ENCODE measurements around the gene PICK1.
A peak's percentile ranks its signal among the peaks of the same experiment; 100 is the strongest.

The PICK1 gene

DNA sequence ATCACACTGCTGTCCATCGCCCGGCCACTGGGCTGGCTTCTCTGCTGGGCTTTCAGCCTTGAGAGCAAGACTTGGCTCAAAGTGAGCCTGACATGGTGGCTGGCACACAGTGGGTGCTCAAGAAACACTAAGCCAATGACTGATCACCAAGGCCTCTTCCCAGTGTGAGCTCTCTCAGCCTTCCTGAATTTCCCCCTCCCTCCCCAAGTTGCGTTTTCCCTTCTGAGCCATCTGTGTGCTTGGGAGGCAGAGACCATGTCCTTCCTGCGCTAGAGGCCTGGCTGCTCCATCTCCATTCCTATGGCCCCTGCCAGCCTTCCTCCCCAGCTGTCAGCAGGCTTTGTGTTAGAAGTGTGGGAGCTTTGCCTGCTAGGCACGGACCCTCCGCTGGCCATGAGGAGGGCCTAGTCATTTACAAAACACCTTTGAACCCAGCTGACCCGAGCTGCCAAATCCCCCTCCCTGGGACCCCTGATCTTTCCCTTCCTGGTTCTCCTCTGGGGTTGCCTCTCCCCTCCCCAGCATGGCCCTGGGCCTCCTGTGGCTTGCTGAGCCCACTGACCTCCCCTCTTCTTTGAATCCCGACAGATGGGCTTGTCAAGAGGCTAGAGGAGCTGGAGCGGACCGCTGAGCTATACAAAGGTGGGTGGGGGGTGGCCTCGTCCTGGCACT, 13.2 kb downstream of the PICK1 start:
- H2BK12ac ChIP-seq (ENCODE audit: low read length) = no peak overlapping the region
- no peak overlapping the region for H2BK5ac ChIP-seq (ENCODE audit: low read depth, low read length, poor library complexity)
- H3K4me2 ChIP-seq (ENCODE audit: low read length) = no peak overlapping the region
- no peak overlapping the region for H4K91ac ChIP-seq (ENCODE audit: low read depth, low read length)
- H3K27me3 ChIP-seq (ENCODE audit: insufficient read depth, low read length) = no peaks in the 10 kb centered on the region
- H3K4me1 ChIP-seq (ENCODE audit: control insufficient read depth in 1 of 2, insufficient read depth in 2 of 2, low read length in 2 of 2) = no peaks in the 10 kb centered on the region
- no peak overlapping the region for H3K27ac ChIP-seq (ENCODE audit: low read depth, low read length)
- no peak overlapping the region for H3K23ac ChIP-seq (ENCODE audit: low read length)
- H2AFZ ChIP-seq (ENCODE audit: insufficient read depth, low read length, poor library complexity) = no peak overlapping the region
- H3K14ac ChIP-seq (ENCODE audit: low read length) = no peak overlapping the region
- no peaks in the 10 kb centered on the region for H3K79me2 ChIP-seq (ENCODE audit: control insufficient read depth, insufficient read depth, low read length, poor library complexity)
- no peak overlapping the region for H2AK5ac ChIP-seq (ENCODE audit: low read length)
- peaks cover 70 to 80% of the 10 kb centered on the region in 2 experiments for H3K36me3 ChIP-seq (ENCODE audit: control insufficient read depth in 1 of 2, insufficient read depth in 2 of 2, low read length in 2 of 2)
- H2BK120ac ChIP-seq (ENCODE audit: insufficient read depth, low read length, poor library complexity) = no peak overlapping the region
- H3K4ac ChIP-seq (ENCODE audit: low read depth, low read length) = no peak overlapping the region
- H4K8ac ChIP-seq (ENCODE audit: low read depth, low read length) = no peak overlapping the region
- peak overlapping the region; percentile 10 for H3K4me3 ChIP-seq (ENCODE audit: low read depth, low read length)
- no peaks in the 10 kb centered on the region for H3K9me3 ChIP-seq (ENCODE audit: insufficient read depth, low read depth, low read length)
- H3K79me1 ChIP-seq (ENCODE audit: low read length) = no peaks in the 10 kb centered on the region
- H4K12ac ChIP-seq (ENCODE audit: low read depth, low read length) = no peak overlapping the region
- no peak overlapping the region for H3K18ac ChIP-seq (ENCODE audit: low read length)
- WGBS (ENCODE audit: extremely low coverage, insufficient coverage, insufficient read length) = no CpG with 5 or more reads among the region's 11 CpGs
- H3K9ac ChIP-seq (ENCODE audit: low read length) = peak overlapping the region; percentile 19
- DNase-seq = no peak

DNA sequence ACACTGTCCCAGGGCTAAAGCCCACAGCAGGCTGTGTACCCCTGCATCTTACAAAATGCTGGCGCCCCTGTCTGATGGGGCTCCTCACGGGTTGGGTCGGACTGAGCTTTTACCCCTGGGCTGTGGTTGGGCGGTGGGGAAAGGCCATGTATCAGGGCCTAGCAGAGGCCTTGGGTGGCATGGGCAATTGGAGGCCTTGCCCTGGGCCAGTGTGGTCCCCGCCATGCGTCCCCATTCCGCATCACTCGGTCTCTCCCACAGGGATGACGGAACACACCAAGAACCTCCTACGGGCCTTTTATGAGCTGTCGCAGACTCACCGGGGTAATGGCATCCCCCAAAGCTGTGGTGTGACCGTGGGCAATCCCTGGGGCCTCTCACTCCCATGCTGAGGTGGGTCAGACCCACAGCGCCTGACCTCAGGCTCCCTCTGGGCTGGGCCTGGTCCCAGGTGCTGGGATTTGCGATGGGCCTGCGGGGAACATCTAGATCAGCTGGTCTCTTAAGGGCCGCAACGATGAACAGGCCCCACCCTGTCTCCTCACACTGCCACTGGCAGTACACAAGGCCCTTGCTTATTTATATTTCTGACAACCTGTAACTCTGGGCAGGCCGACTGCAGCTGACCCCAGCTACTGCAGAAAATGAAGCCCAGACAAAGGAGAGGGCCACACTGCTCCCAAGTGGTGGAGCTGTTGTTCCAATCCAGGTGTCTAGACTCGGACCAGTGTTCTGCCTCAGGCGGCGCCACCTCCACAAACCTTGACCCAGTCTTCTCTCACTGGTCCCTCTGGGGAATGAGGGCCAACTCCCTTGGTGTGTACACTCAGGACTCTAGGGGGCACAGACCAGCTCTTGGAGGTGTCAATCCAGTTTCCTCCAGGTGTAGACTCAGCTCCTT, 14.5 kb downstream of the PICK1 start:
- no peak for DNase-seq
- Histone ChIP-seq H2AK5ac (ENCODE audit: low read length) (no peak overlapping the region), H3K27me3 (ENCODE audit: insufficient read depth, low read length) (no peaks in the 10 kb centered on the region), H3K4ac (ENCODE audit: low read depth, low read length) (no peak overlapping the region), H2BK120ac (ENCODE audit: insufficient read depth, low read length, poor library complexity) (no peak overlapping the region), H3K9ac (ENCODE audit: low read length) (no peak overlapping the region), H3K27ac (ENCODE audit: low read depth, low read length) (no peak overlapping the region), H3K14ac (ENCODE audit: low read length) (no peak overlapping the region), H3K4me2 (ENCODE audit: low read length) (no peak overlapping the region), H3K79me2 (ENCODE audit: control insufficient read depth, insufficient read depth, low read length, poor library complexity) (no peaks in the 10 kb centered on the region), H3K4me3 (ENCODE audit: low read depth, low read length) (no peak overlapping the region), H3K79me1 (ENCODE audit: low read length) (no peaks in the 10 kb centered on the region), H3K36me3 (ENCODE audit: control insufficient read depth in 1 of 2, insufficient read depth in 2 of 2, low read length in 2 of 2) (peaks cover 57 to 71% of the 10 kb centered on the region in 2 experiments), H2BK5ac (ENCODE audit: low read depth, low read length, poor library complexity) (no peak overlapping the region), H3K4me1 (ENCODE audit: control insufficient read depth in 1 of 2, insufficient read depth in 2 of 2, low read length in 2 of 2) (no peaks in the 10 kb centered on the region), H4K8ac (ENCODE audit: low read depth, low read length) (no peak overlapping the region), H3K9me3 (ENCODE audit: insufficient read depth, low read depth, low read length) (no peaks in the 10 kb centered on the region), H2AFZ (ENCODE audit: insufficient read depth, low read length, poor library complexity) (no peak overlapping the region), H4K12ac (ENCODE audit: low read depth, low read length) (no peak overlapping the region), H4K91ac (ENCODE audit: low read depth, low read length) (no peak overlapping the region), H2BK12ac (ENCODE audit: low read length) (no peak overlapping the region), H3K23ac (ENCODE audit: low read length) (no peak overlapping the region), H3K18ac (ENCODE audit: low read length) (no peak overlapping the region)
- WGBS (ENCODE audit: extremely low coverage, insufficient coverage, insufficient read length) = no CpG with 5 or more reads among the region's 22 CpGs

DNA sequence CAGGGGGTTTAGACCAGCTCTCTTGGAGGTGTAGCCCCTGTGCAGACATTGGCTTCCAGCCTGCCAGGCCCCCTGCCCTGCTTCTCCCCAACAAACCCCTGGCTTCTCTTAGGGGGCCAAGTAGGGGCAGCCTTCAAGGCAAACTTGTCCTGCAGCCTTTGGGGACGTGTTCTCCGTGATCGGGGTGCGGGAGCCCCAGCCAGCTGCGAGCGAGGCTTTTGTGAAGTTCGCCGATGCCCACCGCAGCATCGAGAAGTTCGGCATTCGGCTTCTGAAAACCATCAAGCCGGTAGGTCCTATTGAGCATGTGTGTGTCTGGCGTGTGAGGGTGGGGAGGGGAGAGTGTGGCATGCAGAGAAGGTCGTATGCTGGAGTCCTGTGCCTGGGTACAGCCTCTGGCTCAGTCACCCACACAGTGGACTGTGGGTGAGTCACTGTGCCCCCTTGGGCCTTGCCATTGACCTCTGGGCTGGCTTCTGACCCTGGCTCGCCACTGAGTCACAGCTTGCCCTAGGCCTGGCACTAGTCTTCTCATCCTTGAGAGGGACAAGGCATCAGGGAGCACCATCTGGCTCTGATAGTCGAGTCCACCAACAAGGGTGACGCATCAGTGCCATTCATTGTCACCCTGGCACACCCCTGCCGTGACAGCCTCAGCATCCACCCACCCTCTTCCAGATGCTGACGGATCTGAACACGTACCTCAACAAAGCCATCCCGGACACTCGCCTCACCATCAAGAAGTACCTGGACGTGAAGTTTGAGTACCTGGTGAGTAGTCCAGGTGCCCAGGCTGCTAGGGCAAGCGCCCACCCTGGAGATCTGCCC, 15.3 kb downstream of the PICK1 start:
- Histone ChIP-seq H2AK5ac (ENCODE audit: low read length) (no peak overlapping the region), H3K18ac (ENCODE audit: low read length) (no peak overlapping the region), H3K36me3 (ENCODE audit: control insufficient read depth in 1 of 2, insufficient read depth in 2 of 2, low read length in 2 of 2) (peaks cover 52 to 68% of the 10 kb centered on the region in 2 experiments), H2BK120ac (ENCODE audit: insufficient read depth, low read length, poor library complexity) (no peak overlapping the region), H2BK12ac (ENCODE audit: low read length) (no peak overlapping the region), H3K4me2 (ENCODE audit: low read length) (no peak overlapping the region), H3K4me1 (ENCODE audit: control insufficient read depth in 1 of 2, insufficient read depth in 2 of 2, low read length in 2 of 2) (no peaks in the 10 kb centered on the region), H4K91ac (ENCODE audit: low read depth, low read length) (no peak overlapping the region), H4K8ac (ENCODE audit: low read depth, low read length) (no peak overlapping the region), H3K4me3 (ENCODE audit: low read depth, low read length) (no peak overlapping the region), H3K4ac (ENCODE audit: low read depth, low read length) (no peak overlapping the region), H2AFZ (ENCODE audit: insufficient read depth, low read length, poor library complexity) (no peak overlapping the region), H3K79me1 (ENCODE audit: low read length) (no peaks in the 10 kb centered on the region), H3K27ac (ENCODE audit: low read depth, low read length) (no peak overlapping the region), H3K9ac (ENCODE audit: low read length) (no peak overlapping the region), H3K9me3 (ENCODE audit: insufficient read depth, low read depth, low read length) (no peaks in the 10 kb centered on the region), H3K23ac (ENCODE audit: low read length) (no peak overlapping the region), H2BK5ac (ENCODE audit: low read depth, low read length, poor library complexity) (no peak overlapping the region), H4K12ac (ENCODE audit: low read depth, low read length) (no peak overlapping the region), H3K14ac (ENCODE audit: low read length) (no peak overlapping the region), H3K79me2 (ENCODE audit: control insufficient read depth, insufficient read depth, low read length, poor library complexity) (no peaks in the 10 kb centered on the region), H3K27me3 (ENCODE audit: insufficient read depth, low read length) (no peaks in the 10 kb centered on the region)
- no CpG with 5 or more reads among the region's 25 CpGs for WGBS (ENCODE audit: extremely low coverage, insufficient coverage, insufficient read length)
- no peak for DNase-seq
